Mesenchymal stem cell (in vitro differentiated cells and primary cell): Measurements from ENCODE around the gene MYMX.

ENCODE experiments used
- DNase-seq: peaks from one replicate; pipeline ENCODE4 v3.0.0-alpha.2; 2013
- H2AFZ ChIP-seq: one replicate; pipeline ENCODE4 v1.6.1; 2013; ENCODE audit warnings: low read depth, mild to moderate bottlenecking, control low read depth, inconsistent platforms, low read length, moderate library complexity
- H2AK5ac ChIP-seq: 2 replicates; pipeline ENCODE4 v1.6.1; 2013; ENCODE audit warnings: low read length, moderate library complexity, mild to moderate bottlenecking, inconsistent platforms; ENCODE audit not compliant: severe bottlenecking
- H2BK120ac ChIP-seq: one replicate; pipeline ENCODE4 v1.6.1; 2013; ENCODE audit warnings: low read depth, mild to moderate bottlenecking, inconsistent platforms, low read length, moderate library complexity
- H2BK12ac ChIP-seq, 2 experiments: one replicate each; pipeline ENCODE4 v1.6.1; 2013; ENCODE audit warnings: inconsistent platforms in 2 of 2, low read length in 2 of 2, mild to moderate bottlenecking in 2 of 2, moderate library complexity in 2 of 2, control low read depth in 1 of 2
- H2BK15ac ChIP-seq: one replicate; pipeline ENCODE4 v1.6.1; 2013; ENCODE audit warnings: mild to moderate bottlenecking, low read depth, inconsistent platforms; ENCODE audit not compliant: poor library complexity, severe bottlenecking
- H2BK5ac ChIP-seq: 2 replicates; pipeline ENCODE4 v1.6.1; 2013; ENCODE audit warnings: low read depth, mild to moderate bottlenecking, low read length, control low read depth, inconsistent platforms; ENCODE audit not compliant: poor library complexity, severe bottlenecking
- H3K14ac ChIP-seq, 2 experiments: one replicate each; pipeline ENCODE4 v1.6.1; 2013; ENCODE audit warnings: inconsistent platforms in 2 of 2, low read length in 2 of 2, control low read depth in 1 of 2, mild to moderate bottlenecking in 1 of 2, moderate library complexity in 1 of 2
- H3K18ac ChIP-seq, 2 experiments: one replicate each; pipeline ENCODE4 v1.6.1; 2013; ENCODE audit warnings: inconsistent platforms in 2 of 2, low read length in 2 of 2, control low read depth in 1 of 2, low read depth in 1 of 2, mild to moderate bottlenecking in 1 of 2
- H3K23ac ChIP-seq, 2 experiments: one replicate each; pipeline ENCODE4 v1.6.1; 2013; ENCODE audit warnings: inconsistent platforms in 2 of 2, low read length in 2 of 2, mild to moderate bottlenecking in 2 of 2, moderate library complexity in 2 of 2, control low read depth in 1 of 2
- H3K27ac ChIP-seq: 2 replicates; pipeline ENCODE4 v1.5.1; 2013; ENCODE audit warnings: mild to moderate bottlenecking, moderate library complexity, low read length, control low read depth, inconsistent platforms; ENCODE audit not compliant: poor library complexity, severe bottlenecking
- H3K27me3 ChIP-seq, 2 experiments: 2 replicates each; pipeline versions ENCODE4 v1.6.1 to v1.7.0; 2013; ENCODE audit warnings: low read length in 2 of 2, mild to moderate bottlenecking in 2 of 2, moderate library complexity in 2 of 2, control low read depth in 1 of 2, inconsistent platforms in 1 of 2; ENCODE audit not compliant: control insufficient read depth in 1 of 2, insufficient read depth in 1 of 2
- H3K36me3 ChIP-seq, 2 experiments: 2 replicates each; pipeline versions ENCODE4 v1.6.1 to v1.7.0; 2013; ENCODE audit warnings: low read length in 2 of 2, control low read depth in 1 of 2, inconsistent platforms in 1 of 2, low read depth in 1 of 2, mild to moderate bottlenecking in 1 of 2; ENCODE audit not compliant: insufficient read depth in 2 of 2, control insufficient read depth in 1 of 2
- H3K4ac ChIP-seq, 2 experiments: one replicate each; pipeline ENCODE4 v1.6.1; 2013; ENCODE audit warnings: inconsistent platforms in 2 of 2, low read length in 2 of 2, mild to moderate bottlenecking in 2 of 2, moderate library complexity in 2 of 2, control low read depth in 1 of 2, low read depth in 1 of 2
- H3K4me1 ChIP-seq: 2 replicates; pipeline ENCODE4 v1.6.1; 2013; ENCODE audit warnings: low read depth, low read length, control low read depth; ENCODE audit not compliant: control insufficient read depth, insufficient read depth
- H3K4me2 ChIP-seq: 2 replicates; pipeline ENCODE4 v1.6.1; 2013; ENCODE audit warnings: low read length, mild to moderate bottlenecking, inconsistent platforms; ENCODE audit not compliant: poor library complexity, severe bottlenecking
- H3K4me3 ChIP-seq, 2 experiments: 2 replicates each; pipeline versions ENCODE4 v1.5.1 to v1.7.0; 2013; ENCODE audit warnings: low read length in 2 of 2, mild to moderate bottlenecking in 2 of 2, control low read depth in 1 of 2, low read depth in 1 of 2; ENCODE audit not compliant: insufficient read depth in 1 of 2
- H3K79me1 ChIP-seq: replicated peaks from 2 replicates; pipeline ENCODE4 v1.6.1; 2013; ENCODE audit warnings: mild to moderate bottlenecking, control low read depth, low read length, inconsistent platforms; ENCODE audit not compliant: poor library complexity, severe bottlenecking
- H3K9ac ChIP-seq: 2 replicates; pipeline ENCODE4 v1.7.0; 2013; ENCODE audit warnings: mild to moderate bottlenecking, low read length, moderate library complexity
- H3K9me3 ChIP-seq: 2 replicates; pipeline ENCODE4 v1.7.0; 2013; ENCODE audit warnings: mild to moderate bottlenecking, low read length; ENCODE audit not compliant: control insufficient read depth
- H4K8ac ChIP-seq: one replicate; pipeline ENCODE4 v1.6.1; 2013; ENCODE audit warnings: inconsistent platforms, mild to moderate bottlenecking, low read length, moderate library complexity
- H4K91ac ChIP-seq: one replicate; pipeline ENCODE4 v1.6.1; 2013; ENCODE audit warnings: mild to moderate bottlenecking, low read length, inconsistent platforms
- WGBS: methylation state at CpG from one replicate; pipeline ENCODE4 v1.1.7; 2013; ENCODE audit warnings: mixed read lengths; 5-methylcytosine and 5-hydroxymethylcytosine counted together

The MYMX gene

DNA sequence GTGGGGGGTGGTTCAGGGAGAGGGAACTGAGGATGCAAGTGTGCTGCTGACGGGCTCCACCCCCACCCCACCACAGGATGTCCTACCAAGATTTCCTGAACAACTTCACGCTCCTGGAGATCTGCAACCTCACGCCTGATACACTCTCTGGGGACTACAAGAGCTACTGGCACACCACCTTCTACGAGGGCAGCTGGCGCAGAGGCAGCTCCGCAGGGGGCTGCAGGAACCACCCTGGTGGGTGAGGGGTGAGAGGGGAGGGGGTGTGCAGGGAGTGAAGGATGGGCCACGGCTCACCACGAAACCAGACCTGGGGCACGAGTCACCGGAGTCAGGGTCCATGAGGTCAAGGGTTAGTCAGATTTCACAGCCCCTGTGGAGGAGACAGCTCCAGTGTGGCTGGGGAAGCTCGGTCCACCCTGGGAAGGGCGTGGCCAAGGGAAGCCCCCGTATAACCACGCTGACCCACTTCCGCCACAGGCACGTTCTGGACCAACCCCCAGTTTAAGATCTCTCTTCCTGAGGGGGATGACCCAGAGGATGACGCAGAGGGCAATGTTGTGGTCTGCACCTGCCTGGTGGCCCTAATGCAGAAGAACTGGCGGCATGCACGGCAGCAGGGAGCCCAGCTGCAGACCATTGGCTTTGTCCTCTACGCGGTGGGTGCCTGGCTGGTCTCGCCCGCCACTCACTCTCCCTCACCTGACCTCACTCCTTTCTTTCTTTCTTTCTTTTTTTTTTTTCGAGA is 39.8 kb upstream of the MYMX start:
- no peak overlapping the region for H3K18ac ChIP-seq
- H3K9ac ChIP-seq, result no peak overlapping the region
- H4K91ac ChIP-seq, result no peak overlapping the region
- no peak overlapping the region for H2AK5ac ChIP-seq
- no peaks in the 10 kb centered on the region for H3K79me1 ChIP-seq
- peak overlapping the region in 1 of 2 experiments; percentile 45 for H3K14ac ChIP-seq
- no peak overlapping the region for H3K4me3 ChIP-seq
- no peak for DNase-seq
- H3K27me3 ChIP-seq, result no peaks in the 10 kb centered on the region
- H3K27ac ChIP-seq, result no peak overlapping the region
- H2BK12ac ChIP-seq, result no peak overlapping the region
- H3K9me3 ChIP-seq, result no peaks in the 10 kb centered on the region
- H2BK5ac ChIP-seq, result no peak overlapping the region
- H4K8ac ChIP-seq, result no peak overlapping the region
- peak overlapping the region in 1 of 2 experiments; percentile 2 for H3K4ac ChIP-seq
- H3K4me1 ChIP-seq, result peaks cover 13% of the 10 kb centered on the region
- no peak overlapping the region for H3K4me2 ChIP-seq
- H2AFZ ChIP-seq, result no peak overlapping the region
- no peaks in the 10 kb centered on the region for H3K36me3 ChIP-seq
- no peak overlapping the region for H2BK120ac ChIP-seq
- H2BK15ac ChIP-seq, result no peak overlapping the region
- no peak overlapping the region for H3K23ac ChIP-seq
- 73% methylated on average over 24 of the region's 24 CpGs for WGBS

DNA sequence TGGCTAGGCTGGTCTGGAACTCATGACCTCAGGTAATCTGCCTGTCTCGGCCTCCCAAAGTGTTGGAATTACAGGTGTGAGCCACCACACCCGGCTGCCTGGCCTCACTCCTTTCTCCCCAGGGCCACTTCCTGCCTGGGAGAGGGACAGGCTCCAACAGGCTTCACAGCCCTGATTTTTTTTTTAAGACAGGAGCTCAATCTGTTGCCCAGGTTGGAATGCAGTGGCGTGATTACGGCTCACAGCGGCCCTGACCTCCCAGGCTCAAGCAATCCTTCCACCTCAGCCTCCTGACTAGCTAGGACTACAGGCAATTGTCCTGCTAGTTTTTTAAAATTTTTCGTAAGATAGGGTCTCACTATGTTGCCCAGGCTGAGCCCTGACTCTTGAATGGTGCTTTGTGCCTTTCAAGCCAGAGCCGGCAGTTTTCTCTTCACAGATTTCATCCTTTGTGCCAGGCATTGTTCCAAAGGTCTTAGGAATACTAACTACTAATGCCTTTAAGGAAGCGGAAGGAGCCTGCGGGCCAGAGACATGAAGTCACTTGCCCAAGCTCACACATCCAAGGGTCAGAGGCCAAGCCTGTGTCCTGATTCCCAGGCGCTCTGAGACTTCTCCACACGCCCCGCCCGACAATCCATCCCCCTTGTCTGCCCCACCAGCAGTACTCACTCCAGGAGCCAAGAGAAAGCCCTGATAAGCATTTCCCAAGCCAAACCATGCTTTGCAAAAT is 38.9 kb upstream of the MYMX start:
- Histone ChIP-seq H3K27ac (no peak overlapping the region), H3K27me3 (no peaks in the 10 kb centered on the region), H2BK15ac (no peak overlapping the region), H3K18ac (no peak overlapping the region), H4K91ac (no peak overlapping the region), H3K23ac (no peak overlapping the region), H3K4me1 (peaks cover 10% of the 10 kb centered on the region), H2AK5ac (no peak overlapping the region), H2BK12ac (no peak overlapping the region), H3K4ac (no peak overlapping the region), H3K14ac (no peak overlapping the region), H3K4me2 (no peak overlapping the region), H4K8ac (no peak overlapping the region), H3K9ac (no peak overlapping the region), H2AFZ (no peak overlapping the region), H3K9me3 (no peaks in the 10 kb centered on the region), H2BK5ac (no peak overlapping the region), H3K4me3 (no peak overlapping the region), H2BK120ac (no peak overlapping the region), H3K36me3 (no peaks in the 10 kb centered on the region), H3K79me1 (no peaks in the 10 kb centered on the region)
- WGBS, result 86% methylated on average over 13 of the region's 13 CpGs
- DNase-seq, result peak; percentile 37

DNA sequence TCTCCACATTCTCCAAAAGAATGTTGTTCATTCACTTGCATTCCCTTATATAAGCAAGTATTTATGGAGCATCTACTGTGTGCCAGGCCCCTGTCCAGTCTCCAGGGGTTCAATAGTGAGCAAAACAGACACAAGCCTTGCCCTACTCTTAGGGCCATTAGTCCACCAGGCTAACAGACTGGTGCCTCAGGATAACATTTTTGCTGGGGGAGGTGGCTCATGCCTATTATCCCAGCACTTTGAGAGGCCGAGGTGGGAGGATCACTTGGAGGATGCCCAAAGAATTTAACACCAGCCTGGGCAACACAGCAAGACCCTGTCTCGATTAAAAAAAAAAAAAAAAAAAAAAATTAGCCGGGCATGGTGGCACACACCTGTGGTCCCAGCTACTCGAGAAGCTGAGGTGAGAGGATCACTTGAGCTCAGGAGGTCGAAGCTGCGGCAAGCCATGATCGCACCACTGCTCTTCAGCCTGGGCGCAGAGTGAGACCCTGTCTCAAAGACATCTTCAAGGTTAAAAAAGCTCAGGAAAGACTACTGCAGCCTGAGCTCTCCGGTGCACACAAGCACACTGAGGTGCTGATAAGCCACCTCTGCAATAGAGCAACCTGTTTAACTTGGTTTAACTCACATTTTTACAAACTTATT is 38.2 kb upstream of the MYMX start:
- no peak overlapping the region for H4K91ac ChIP-seq
- no peak overlapping the region for H4K8ac ChIP-seq
- peaks cover 0 to 7% of the 10 kb centered on the region in 2 experiments for H3K27me3 ChIP-seq
- H2BK120ac ChIP-seq, result no peak overlapping the region
- no peaks in the 10 kb centered on the region for H3K9me3 ChIP-seq
- no peak overlapping the region for H2BK15ac ChIP-seq
- H3K27ac ChIP-seq, result no peak overlapping the region
- H3K79me1 ChIP-seq, result no peaks in the 10 kb centered on the region
- H3K4me3 ChIP-seq, result peak overlapping the region in 1 of 2 experiments; percentile 23
- no peaks in the 10 kb centered on the region for H3K36me3 ChIP-seq
- no peak overlapping the region for H2AFZ ChIP-seq
- H3K4me2 ChIP-seq, result no peak overlapping the region
- no peak overlapping the region for H2BK5ac ChIP-seq
- H3K23ac ChIP-seq, result no peak overlapping the region
- H3K4ac ChIP-seq, result no peak overlapping the region
- no peak overlapping the region for H3K9ac ChIP-seq
- H3K14ac ChIP-seq, result no peak overlapping the region
- 93% methylated on average over 9 of the region's 9 CpGs for WGBS
- no peak overlapping the region for H2BK12ac ChIP-seq
- peaks cover 8% of the 10 kb centered on the region for H3K4me1 ChIP-seq
- no peak for DNase-seq
- no peak overlapping the region for H2AK5ac ChIP-seq
- H3K18ac ChIP-seq, result no peak overlapping the region

DNA sequence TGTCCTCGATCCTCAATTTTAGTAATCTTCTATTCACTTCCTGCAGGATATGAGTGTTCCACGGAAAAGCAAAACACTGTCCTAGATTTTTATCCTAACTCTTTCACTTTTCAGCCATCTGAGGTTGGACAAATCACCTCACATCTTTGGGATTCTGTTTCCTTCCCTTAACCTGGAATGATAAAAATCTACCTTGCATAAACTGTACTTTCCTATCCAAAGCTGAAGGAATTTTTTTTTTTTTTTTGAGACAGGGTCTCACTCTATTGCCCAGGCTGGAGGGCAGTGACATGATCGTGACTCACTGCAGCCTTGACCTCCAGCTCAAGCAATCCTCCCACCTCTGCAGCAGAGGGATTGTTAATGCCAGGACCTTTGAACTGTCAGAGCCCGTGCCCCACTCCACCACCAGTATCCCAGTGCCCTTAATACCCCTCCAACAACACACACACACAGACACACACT is 37.6 kb upstream of the MYMX start:
- Histone ChIP-seq H3K27me3 (peaks cover 3 to 12% of the 10 kb centered on the region in 2 experiments), H3K27ac (no peak overlapping the region), H3K14ac (no peak overlapping the region), H4K8ac (no peak overlapping the region), H2BK5ac (no peak overlapping the region), H3K4me1 (peaks cover 8% of the 10 kb centered on the region), H2BK15ac (no peak overlapping the region), H3K36me3 (no peaks in the 10 kb centered on the region), H4K91ac (no peak overlapping the region), H3K9me3 (no peaks in the 10 kb centered on the region), H2BK12ac (no peak overlapping the region), H3K18ac (no peak overlapping the region), H3K79me1 (no peaks in the 10 kb centered on the region), H3K9ac (no peak overlapping the region), H3K4me3 (peak overlapping the region in 1 of 2 experiments; percentile 23), H3K23ac (no peak overlapping the region), H2AFZ (no peak overlapping the region), H2AK5ac (no peak overlapping the region), H3K4ac (no peak overlapping the region), H3K4me2 (no peak overlapping the region), H2BK120ac (no peak overlapping the region)
- no peak for DNase-seq
- 27% methylated on average over 4 of the region's 4 CpGs for WGBS
